ENCODE measurements around the gene GPRIN3. TPM values are rescaled to one million over a fixed set of nuclear protein-coding genes. Genes with fewer than 3 reads are reported as not detected.

The GPRIN3 gene
- total and polyA plus RNA-seq, 2 of the 13 experiments (the other 11 are each of a cell fraction or from before 2014, with no cell fraction given) = not detected

- Histone ChIP-seq H3K4me2 (ENCODE audit: low read depth, low read length) (no peak overlapping the region), H3K4me1 (ENCODE audit: insufficient read depth, low read length) (no peaks in the 10 kb centered on the region), H3K36me3 (replicated peaks in 1 of 2; ENCODE audit: control insufficient read depth in 1 of 2, insufficient read depth in 2 of 2, low read length in 2 of 2) (no peaks in the 10 kb centered on the region), H3K27ac (ENCODE audit: extremely low read length, insufficient read depth, low read length) (no peak overlapping the region), H3K9me3 (ENCODE audit: low read length) (no peaks in the 10 kb centered on the region), H3K27me3 (ENCODE audit: control insufficient read depth in 1 of 2, insufficient read depth in 2 of 2, low read length in 2 of 2) (peaks cover 0 to 14% of the 10 kb centered on the region in 2 experiments; a peak in 3 of 5 replicates), H3K79me2 (ENCODE audit: insufficient read depth, low read length) (no peaks in the 10 kb centered on the region), H3K4me3 (replicated peaks in 1 of 3; ENCODE audit: insufficient read depth in 1 of 3, low read depth in 2 of 3, low read length in 3 of 3) (no peak overlapping the region), H2AFZ (ENCODE audit: low read length) (no peak overlapping the region), H4K20me1 (ENCODE audit: insufficient read depth, low read length) (no peaks in the 10 kb centered on the region), H3K9ac (ENCODE audit: insufficient read depth, low read depth, low read length) (no peak overlapping the region)
- POLR2A ChIA-PET = no interaction called here
- 53% methylated on average over 13 of the region's 13 CpGs for WGBS (ENCODE audit: low lambda C conversion rate)
- DNase-seq (ENCODE audit: low spot score) = no peak
- no peak for FAIRE-seq
- no TSS peak for BruUV-seq (replicated peaks)
- TF ChIP-seq ZNF143 (CRISPR knock-in tag; IDR thresholded peaks at IDR 0.05) = no peak
- TF ChIP-seq ZNF574 (CRISPR knock-in tag; IDR thresholded peaks at IDR 0.05) = no peak
- no peak for TF ChIP-seq ZNF770 (CRISPR knock-in tag; IDR thresholded peaks at IDR 0.05)
- no peak for TF ChIP-seq ZSCAN21 (CRISPR knock-in tag; IDR thresholded peaks at IDR 0.05; ENCODE audit: borderline replicate concordance)
- TF ChIP-seq GPBP1L1 (CRISPR knock-in tag; IDR thresholded peaks at IDR 0.05) = no peak
- no peak for TF ChIP-seq THRA (CRISPR knock-in tag; IDR thresholded peaks at IDR 0.05; ENCODE audit: borderline replicate concordance)
- no peak for TF ChIP-seq NAIF1 (CRISPR knock-in tag; IDR thresholded peaks at IDR 0.05; ENCODE audit: borderline replicate concordance)
- in situ Hi-C loops (cut with HindIII; ENCODE audit: extremely low pct_ligation_motif_present, low pct_unique_long_range_greater_than_20kb) (loop anchor here (25.0 kb wide), 1 partner anchor 664 kb away; no protein-coding TSS in a partner anchor), intact Hi-C loops (cut with micrococcal nuclease; ENCODE audit: unreplicated experiment) (no loop called here)
- CTCF ChIA-PET (ENCODE audit: low intra/inter-chr PET ratio, low total read pairs) = no interaction called here
- no peak for ATAC-seq
Observed at GRCh38 chr4:89247951-89248350, 59.6 kb downstream of the GPRIN3 start.

Data from HepG2 (cell line).